Testis (tissue), 2 donors: ENCODE results near the gene CAMP.

ENCODE experiments used
- CTCF ChIP-seq, 3 experiments: fragments of 450-650 bp in 2 of 3; fragments of 200-600 bp in 1 of 3; sonication (generic) in 1 of 3; IDR thresholded peaks; one replicate each; pipeline ENCODE4 v1.5.1; 2016 to 2019; ENCODE audit warnings: antibody characterized with exemption in 3 of 3, mild to moderate bottlenecking in 2 of 3, moderate library complexity in 1 of 3
- POLR2A ChIP-seq: fragments of 450-650 bp; IDR thresholded peaks from one replicate; pipeline ENCODE4 v1.6.1; 2017; ENCODE audit warnings: antibody characterized with exemption, mild to moderate bottlenecking, moderate library complexity

- TF ChIP-seq POLR2A (no peak), CTCF (IDR thresholded peaks at IDR 0.05) (no peak)
Observed at GRCh38 chr3:48178072-48178471, 45.2 kb upstream of the CAMP start.
